HCT116 (cell line): ENCODE measurements around the gene CDR2L. TPM values are rescaled to one million over a fixed set of nuclear protein-coding genes. Genes with fewer than 3 reads are reported as not detected.
A peak's percentile ranks its signal among the peaks of the same experiment; 100 is the strongest.

Experiments used
- ATAC-seq: fragments of 200-7000 bp; cut with Tn5 transposase; 2 replicates; pipeline ENCODE4 v1.9.1; 2020; ENCODE audit warnings: mild to moderate bottlenecking, moderate library complexity
- BruUV-seq: library from RNA; stranded (reverse); fragments of 400-500 nt; replicated peaks from 2 replicates; lab custom pipeline; 2021; lab: Mats Ljungman, UMichigan
- CTCF ChIA-PET: fragments of 300-600 bp; sonication (Branson Sonifier 250); formaldehyde crosslinking; loops from one replicate; lab custom pipeline; 2021; ENCODE audit warnings: antibody characterized with exemption; lab: Charles Lee
- POLR2A ChIA-PET: fragments of 300-600, 350-600 bp; sonication (Branson Sonifier 250); formaldehyde crosslinking; loops from one replicate; lab custom pipeline; 2021; ENCODE audit warnings: antibody characterized with exemption; lab: Charles Lee
- RAD21 ChIA-PET, 2 experiments: fragments of 300-600 bp; sonication (Branson Sonifier 250); formaldehyde crosslinking; loops; one replicate each; lab custom pipeline; 2023; ENCODE audit warnings: low total read pairs in 2 of 2; ENCODE audit not compliant: uncharacterized antibody in 2 of 2, unreplicated experiment in 2 of 2, low non-redundant PET in 1 of 2; lab: Charles Lee
- DNase-seq: peaks from one replicate; pipeline ENCODE4 v3.0.0-alpha.2; 2010; ENCODE audit warnings: low read depth, low spot score
- H2AFZ ChIP-seq: fragments of 200-600 bp; shearing (Covaris generic), sonication (generic); 2 replicates; pipeline ENCODE4 v1.6.1; 2017; ENCODE audit warnings: low read depth, mixed run types, mixed read lengths, antibody characterized with exemption, low read length; ENCODE audit not compliant: poor library complexity, severe bottlenecking
- H3K27ac ChIP-seq: 2 replicates; pipeline ENCODE4 v1.5.1; 2012; ENCODE audit warnings: low read depth, low read length
- H3K27me3 ChIP-seq: fragments of 200-600 bp; sonication (generic); 2 replicates; pipeline ENCODE4 v1.6.1; 2016; ENCODE audit warnings: mixed run types, low read length, mixed read lengths; ENCODE audit not compliant: insufficient read depth
- H3K36me3 ChIP-seq, 2 experiments: fragments of 200-500 bp in 1 of 2; fragments of 200-600 bp in 1 of 2; sonication (Bioruptor generic) in 1 of 2; sonication (generic) in 1 of 2; 2 replicates each; pipeline versions ENCODE4 v1.5.1 to v1.6.1; 2014 to 2016; ENCODE audit warnings: low read length in 2 of 2, inconsistent platforms in 1 of 2, mixed read lengths in 1 of 2, mixed run types in 1 of 2; ENCODE audit not compliant: insufficient read depth in 2 of 2, control insufficient read depth in 1 of 2
- H3K4me1 ChIP-seq, 2 experiments: fragments of 200-600 bp in 1 of 2; sonication (generic) in 1 of 2; 2 replicates each; pipeline versions ENCODE4 v1.5.1 to v1.6.1; 2012 to 2017; ENCODE audit warnings: low read length in 2 of 2, inconsistent platforms in 1 of 2, mild to moderate bottlenecking in 1 of 2, mixed read lengths in 1 of 2, mixed run types in 1 of 2, moderate library complexity in 1 of 2; ENCODE audit not compliant: insufficient read depth in 2 of 2, control insufficient read depth in 1 of 2
- H3K4me2 ChIP-seq: fragments of 200-600 bp; sonication (generic); 2 replicates; pipeline ENCODE4 v1.6.1; 2017; ENCODE audit warnings: mixed run types, low read length, mixed read lengths
- H3K4me3 ChIP-seq, 2 experiments: fragments of 200-600 bp in 1 of 2; sonication (generic) in 1 of 2; replicated peaks in 1 of 2; 2 replicates each; pipeline ENCODE4 v1.5.1; 2011 to 2016; ENCODE audit warnings: low read length in 2 of 2, control low read depth in 1 of 2, low read depth in 1 of 2, mild to moderate bottlenecking in 1 of 2, mixed read lengths in 1 of 2, mixed run types in 1 of 2
- H3K79me2 ChIP-seq: fragments of 200-600 bp; sonication (generic); 2 replicates; pipeline ENCODE4 v1.6.1; 2017; ENCODE audit warnings: mild to moderate bottlenecking, mixed run types, low read length, moderate library complexity, mixed read lengths; ENCODE audit not compliant: insufficient read depth
- H3K9ac ChIP-seq: fragments of 200-600 bp; sonication (generic); 2 replicates; pipeline ENCODE4 v1.6.1; 2016; ENCODE audit warnings: low read length, mixed read lengths
- H3K9me2 ChIP-seq: fragments of 200-600 bp; sonication (generic), shearing (Covaris generic); 2 replicates; pipeline ENCODE4 v1.6.1; 2017; ENCODE audit warnings: mixed run types, mild to moderate bottlenecking, moderate library complexity; ENCODE audit not compliant: insufficient read depth
- H3K9me3 ChIP-seq, 2 experiments: fragments of 200-500 bp in 1 of 2; fragments of 200-600 bp in 1 of 2; sonication (Bioruptor generic) in 1 of 2; sonication (generic) in 1 of 2; 2 replicates each; pipeline ENCODE4 v1.6.1; 2014 to 2017; ENCODE audit warnings: low read length in 2 of 2, mixed read lengths in 2 of 2, inconsistent platforms in 1 of 2, low read depth in 1 of 2, mild to moderate bottlenecking in 1 of 2, mixed run types in 1 of 2, moderate library complexity in 1 of 2; ENCODE audit not compliant: control insufficient read depth in 1 of 2, insufficient read depth in 1 of 2
- H4K20me1 ChIP-seq: fragments of 200-600 bp; sonication (generic), shearing (Covaris generic); 2 replicates; pipeline ENCODE4 v1.6.1; 2017; ENCODE audit warnings: mixed run types, mild to moderate bottlenecking, moderate library complexity; ENCODE audit not compliant: insufficient read depth
- ATF3 ChIP-seq: IDR thresholded peaks from 2 replicates; pipeline ENCODE4 v1.6.1; 2012
- CTCF ChIP-seq, 3 experiments: fragments of 200-600 bp in 1 of 3; sonication (generic) in 1 of 3; IDR thresholded peaks in 2 of 3; conservative IDR thresholded peaks in 1 of 3; 2 replicates each; pipeline ENCODE4 v1.5.1; 2012 to 2017; ENCODE audit warnings: low read depth in 2 of 3, low read length in 2 of 3, antibody characterized with exemption in 1 of 3, borderline replicate concordance in 1 of 3, control low read depth in 1 of 3, mild to moderate bottlenecking in 1 of 3, mixed read lengths in 1 of 3, mixed run types in 1 of 3, moderate library complexity in 1 of 3; ENCODE audit not compliant: insufficient read depth in 1 of 3
- POLR2A ChIP-seq: IDR thresholded peaks from 2 replicates; pipeline ENCODE4 v1.7.0; 2011; ENCODE audit warnings: borderline replicate concordance; ENCODE audit not compliant: insufficient read depth, insufficient read length; ENCODE audit errors: extremely low read depth
- RAD21 ChIP-seq: IDR thresholded peaks from 2 replicates; pipeline ENCODE4 v1.6.1; 2012; ENCODE audit warnings: low read depth, mild to moderate bottlenecking
- REST ChIP-seq: IDR thresholded peaks from 2 replicates; pipeline ENCODE4 v1.6.1; 2012; ENCODE audit warnings: low read depth
- TCF7L2 ChIP-seq: IDR thresholded peaks from 2 replicates; pipeline ENCODE4 v1.7.0; 2011; ENCODE audit warnings: borderline replicate concordance, inconsistent platforms; ENCODE audit not compliant: insufficient read depth, insufficient read length; ENCODE audit errors: extremely low read depth
- intact Hi-C: fragments of 100-400 bp; cut with micrococcal nuclease; formaldehyde crosslinking; loops from 2 replicates; pipeline ENCODE4 v1.10.0; 2022
- total RNA-seq: library from RNA; stranded (reverse); gene quantifications from one replicate; pipeline ENCODE4 v1.2.1, GENCODE V29; 2021; ENCODE audit not compliant: unreplicated experiment

The CDR2L gene
- total RNA-seq, 1 experiment from 2014 or later, result 26.5 TPM

GRCh38 chr17:75006653-75007052 is 19.2 kb downstream of the CDR2L start:
- no peak overlapping the region for H3K27ac ChIP-seq
- ChIA-PET CTCF (interaction anchor here (4.0 kb wide), 1 partner anchor 45 kb away, joined by 32 read pairs; no protein-coding TSS in a partner anchor), POLR2A (interaction anchor here (1.0 kb wide), 1 partner anchor 45 kb away, joined by 4 read pairs; no protein-coding TSS in a partner anchor), RAD21 (interaction anchor here (0.8 to 1.0 kb wide), 2 partner anchors 45 kb away, joined by 3 read pairs; no protein-coding TSS in a partner anchor)
- H3K4me2 ChIP-seq, result no peak overlapping the region
- no peak overlapping the region for H3K9ac ChIP-seq
- no peak overlapping the region for H2AFZ ChIP-seq
- peaks cover under 1 to 5% of the 10 kb centered on the region in 2 experiments; a peak in 2 of 4 replicates for H3K4me1 ChIP-seq
- DNase-seq (no peak), ATAC-seq (peak; percentile 52)
- no peaks in the 10 kb centered on the region for H4K20me1 ChIP-seq
- no peaks in the 10 kb centered on the region for H3K9me3 ChIP-seq
- BruUV-seq, result no TSS peak
- H3K27me3 ChIP-seq, result no peaks in the 10 kb centered on the region
- no peaks in the 10 kb centered on the region for H3K79me2 ChIP-seq
- intact Hi-C loops, result loop anchor here (1.0 kb wide), 1 partner anchor 45 kb away; no protein-coding TSS in a partner anchor
- H3K9me2 ChIP-seq, result no peaks in the 10 kb centered on the region
- TF ChIP-seq TCF7L2, result no peak
- TF ChIP-seq CTCF (IDR thresholded peaks at IDR 0.05 in 2 of 3, conservative IDR thresholded peaks at IDR 0.05 in 1 of 3; ENCODE audit: borderline replicate concordance in 1 of 3, insufficient read depth in 1 of 3, low read depth in 2 of 3, low read length in 2 of 3), result peak in 1 of 3 experiments; percentile 47; a peak in 1 of 6 replicates
- no peak for TF ChIP-seq POLR2A
- no peak for TF ChIP-seq REST
- TF ChIP-seq RAD21, result peak; percentile 69
- no peak for TF ChIP-seq ATF3
- H3K36me3 ChIP-seq, result peaks cover 4 to 15% of the 10 kb centered on the region in 2 experiments; a peak in 2 of 4 replicates
- no peak overlapping the region for H3K4me3 ChIP-seq
